HG03520 (cell line): ENCODE data around the gene C22orf39.

ENCODE experiments used
- ATAC-seq: cut with Tn5 transposase; IDR thresholded peaks from one replicate; pipeline ENCODE4 v1.9.1; 2021; ENCODE audit warnings: mild to moderate bottlenecking, moderate library complexity; ENCODE audit not compliant: unreplicated experiment

The C22orf39 gene

DNA sequence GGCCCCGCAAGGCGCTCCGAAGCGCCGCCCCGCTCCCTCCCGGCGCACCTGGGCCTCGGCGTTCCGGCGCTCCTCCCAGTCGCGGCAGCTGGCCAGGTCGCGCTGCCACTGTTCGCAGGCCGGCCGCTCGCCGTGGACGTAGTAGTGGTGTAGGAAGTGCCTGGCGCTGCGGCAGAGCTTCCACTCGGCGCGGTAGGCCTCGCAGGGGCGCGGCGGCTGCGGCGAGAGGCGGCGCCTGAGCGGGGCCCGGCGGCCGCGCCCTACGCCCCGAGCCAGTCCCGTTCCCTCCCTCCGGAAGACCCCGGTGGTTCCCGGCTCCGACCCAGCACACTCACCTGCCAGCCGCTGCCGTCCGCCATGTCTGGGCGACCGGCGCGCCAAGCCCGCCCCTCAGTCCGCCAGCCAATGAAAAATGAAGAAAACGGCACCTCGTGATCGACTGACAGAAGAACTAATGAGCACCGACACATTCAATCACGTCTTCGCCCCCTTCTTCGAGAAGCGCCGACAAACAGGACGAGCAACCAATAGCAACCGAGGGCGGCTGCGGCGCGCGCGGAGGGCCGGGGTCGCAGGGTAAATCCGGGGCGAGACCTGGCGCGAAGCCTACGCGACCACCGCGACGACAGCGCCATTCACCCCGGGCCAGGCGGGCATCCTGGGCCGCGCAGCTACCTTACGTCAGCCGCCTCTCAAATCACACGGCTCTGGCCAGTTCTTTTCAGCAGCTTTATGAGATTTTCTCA lies at the start of gene C22orf39:
Gene C22orf39 (minus strand): TSS at position 382 of the 746 bp plus-strand sequence. CDS start 23 bp downstream, at position 359.
- peak; percentile 68 for ATAC-seq

GRCh38 chr22:19497245-19497644 lies 49.7 kb upstream of the C22orf39 start:
- no peak for ATAC-seq

DNA sequence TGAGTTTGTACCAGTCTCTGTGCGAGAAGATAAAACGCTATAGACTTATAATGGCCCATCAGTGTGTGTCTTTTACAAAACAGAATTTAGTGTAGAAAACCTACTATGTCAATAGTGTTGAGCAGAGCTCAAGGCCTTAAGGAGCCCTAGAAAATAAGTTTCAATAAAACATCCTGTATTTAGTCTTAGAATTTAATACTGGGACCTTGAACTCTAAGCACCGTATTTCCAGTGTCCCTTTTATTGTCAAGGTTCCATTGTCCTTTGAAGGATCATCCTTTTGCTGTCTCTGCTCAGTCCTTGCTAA lies 48.8 kb upstream of the C22orf39 start:
- no peak for ATAC-seq

GRCh38 chr22:19495562-19496323 lies 48.2 kb upstream of the C22orf39 start:
- no peak for ATAC-seq

GRCh38 chr22:19494676-19495173 lies 47.2 kb upstream of the C22orf39 start:
- no peak for ATAC-seq

GRCh38 chr22:19494001-19494560 lies 46.6 kb upstream of the C22orf39 start:
- ATAC-seq, result no peak

GRCh38 chr22:19492504-19493174 lies 45.1 kb upstream of the C22orf39 start:
- ATAC-seq, result no peak

DNA sequence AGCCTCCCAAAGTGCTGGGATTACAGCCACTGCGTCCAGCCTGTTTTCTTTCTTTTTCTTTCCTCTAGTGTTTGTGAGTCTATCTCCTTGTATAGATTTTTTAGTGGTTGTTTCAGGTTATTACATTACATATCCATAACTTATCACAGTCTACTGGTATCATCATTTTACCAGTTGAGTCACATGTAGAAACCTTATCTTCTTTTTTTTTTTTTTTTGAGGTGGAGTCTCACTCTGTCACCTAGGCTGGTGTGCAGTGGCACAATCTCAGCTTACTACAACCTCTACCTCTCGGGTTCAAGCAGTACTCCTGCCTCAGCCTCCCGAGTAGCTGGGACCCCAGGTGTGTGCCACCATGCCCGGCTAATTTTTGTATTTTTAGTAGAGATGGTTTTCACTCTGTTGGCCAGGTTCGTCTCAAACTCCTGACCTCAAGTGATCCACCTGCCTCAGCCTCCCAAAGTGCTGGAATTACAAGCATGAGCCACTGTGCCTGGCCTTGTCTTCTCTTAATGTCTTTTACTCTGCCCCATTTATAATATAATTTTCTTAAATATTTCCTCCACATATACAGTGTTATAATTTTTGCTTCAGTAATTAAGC lies 43.2 kb upstream of the C22orf39 start:
- no peak for ATAC-seq

DNA sequence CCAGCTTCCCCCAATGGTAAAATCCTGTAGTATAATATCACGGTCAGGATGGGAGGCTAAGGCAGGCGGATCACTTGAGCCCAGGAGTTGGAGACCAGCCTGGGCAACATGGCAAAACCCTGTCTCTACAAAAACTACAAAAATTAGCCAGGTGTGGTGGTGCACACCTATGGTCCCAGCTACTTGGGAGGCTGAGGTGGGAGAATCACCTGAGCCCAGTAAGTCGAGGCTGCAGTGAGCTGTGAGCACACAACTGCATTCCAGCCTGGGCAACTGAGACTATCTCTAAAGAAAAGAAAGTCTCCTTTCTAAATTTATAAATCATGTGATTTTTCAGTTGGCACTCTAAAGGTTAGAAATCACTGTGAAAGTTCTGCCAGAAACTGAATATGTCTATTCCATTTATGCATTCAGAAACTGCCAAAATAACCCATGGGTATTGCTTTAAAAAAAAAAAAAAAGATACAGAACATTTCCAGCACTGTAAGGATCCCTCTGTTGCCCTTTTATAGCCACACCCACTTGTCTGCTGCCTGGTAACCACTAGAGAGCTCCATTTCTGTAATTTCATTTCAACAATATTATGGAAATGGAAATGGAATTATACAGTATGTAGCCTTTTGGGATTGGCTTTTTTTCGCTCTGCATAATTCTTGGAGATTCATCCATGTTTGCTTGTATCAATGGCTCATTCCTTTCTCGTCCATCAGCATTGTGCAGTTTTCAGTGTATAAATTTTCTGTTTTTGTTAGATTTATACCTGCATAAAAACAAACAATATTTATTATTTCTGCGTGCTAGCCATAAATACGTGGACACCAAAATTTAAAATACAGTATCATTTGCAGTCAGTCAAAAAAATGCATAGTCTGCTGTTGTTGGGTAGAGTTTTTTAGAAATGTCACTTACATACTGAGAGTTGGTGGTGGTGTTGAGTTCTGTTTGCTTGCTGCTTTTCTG lies 41.7 kb upstream of the C22orf39 start:
- no peak for ATAC-seq

DNA sequence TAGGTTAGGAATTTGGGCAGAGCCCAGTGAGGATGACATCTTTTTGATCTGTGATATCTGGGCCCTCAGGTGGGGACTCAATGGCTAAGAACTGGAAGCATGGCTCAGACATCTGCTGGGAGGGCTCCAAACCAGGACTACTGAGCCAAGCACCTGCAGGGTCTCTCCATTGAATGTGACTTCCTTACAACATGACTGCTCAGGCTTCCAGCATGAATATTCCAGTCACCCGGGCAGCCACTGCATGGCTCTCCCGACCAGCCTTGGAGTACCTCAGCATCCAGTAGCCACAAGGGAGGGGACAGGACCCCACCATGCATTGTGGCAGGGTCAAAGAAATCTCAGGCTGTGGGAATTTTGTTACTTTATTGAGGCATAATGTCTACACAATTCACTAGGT lies 40.8 kb upstream of the C22orf39 start:
- no peak for ATAC-seq

DNA sequence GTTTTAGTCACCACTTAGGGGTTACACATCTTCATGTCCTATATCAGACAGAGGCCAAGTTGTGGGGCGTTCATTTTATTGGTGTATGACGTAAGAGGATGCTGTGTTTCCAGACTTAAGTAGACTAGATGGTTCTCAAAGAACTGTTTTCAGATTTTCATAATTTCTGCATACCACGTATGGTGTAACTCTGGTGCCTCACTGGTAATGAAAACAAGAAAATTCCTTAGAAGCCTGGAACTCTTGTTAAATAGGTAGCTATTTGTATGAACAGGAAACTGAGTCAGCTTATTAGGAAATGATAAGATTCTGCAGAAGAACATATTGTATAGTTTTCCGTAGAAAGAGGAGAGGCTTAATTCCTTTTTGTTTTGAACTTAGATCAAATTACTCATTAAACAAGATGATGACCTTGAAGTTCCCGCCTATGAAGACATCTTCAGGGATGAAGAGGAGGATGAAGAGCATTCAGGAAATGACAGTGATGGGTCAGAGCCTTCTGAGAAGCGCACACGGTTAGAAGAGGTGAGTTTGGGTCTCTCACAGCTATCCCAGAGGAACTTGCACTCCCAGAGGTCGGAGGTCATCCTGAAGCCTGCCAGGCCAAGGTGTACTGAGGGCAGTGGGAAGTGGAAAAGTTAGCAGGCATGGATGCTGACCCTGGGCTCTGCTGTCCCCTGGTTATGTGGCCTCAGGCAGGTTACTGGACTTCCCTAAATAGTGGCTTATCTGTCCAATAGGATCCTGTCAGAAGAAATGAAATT lies 36.2 kb upstream of the C22orf39 start:
- ATAC-seq, result no peak

GRCh38 chr22:19482297-19482696 lies 34.8 kb upstream of the C22orf39 start:
- ATAC-seq, result no peak

DNA sequence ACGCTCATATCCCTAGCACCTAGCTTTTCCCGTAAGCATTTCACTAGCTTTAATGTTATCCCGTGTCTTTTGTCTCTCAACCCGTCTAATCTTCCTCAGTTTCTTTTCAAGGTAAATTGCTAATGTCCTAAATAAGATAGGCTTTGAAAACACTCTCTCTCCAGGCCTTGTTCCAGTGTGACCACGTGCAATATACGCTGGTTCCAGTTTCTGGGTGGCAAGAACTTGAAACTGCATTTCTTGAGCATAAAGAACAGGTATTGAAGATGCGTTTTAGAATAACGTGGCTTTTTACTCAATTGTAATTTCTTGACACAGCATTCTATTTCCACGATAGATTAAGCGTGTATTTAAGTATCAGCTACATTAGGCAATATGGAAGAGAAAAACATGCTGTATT lies 33.3 kb upstream of the C22orf39 start:
- ATAC-seq, result no peak

DNA sequence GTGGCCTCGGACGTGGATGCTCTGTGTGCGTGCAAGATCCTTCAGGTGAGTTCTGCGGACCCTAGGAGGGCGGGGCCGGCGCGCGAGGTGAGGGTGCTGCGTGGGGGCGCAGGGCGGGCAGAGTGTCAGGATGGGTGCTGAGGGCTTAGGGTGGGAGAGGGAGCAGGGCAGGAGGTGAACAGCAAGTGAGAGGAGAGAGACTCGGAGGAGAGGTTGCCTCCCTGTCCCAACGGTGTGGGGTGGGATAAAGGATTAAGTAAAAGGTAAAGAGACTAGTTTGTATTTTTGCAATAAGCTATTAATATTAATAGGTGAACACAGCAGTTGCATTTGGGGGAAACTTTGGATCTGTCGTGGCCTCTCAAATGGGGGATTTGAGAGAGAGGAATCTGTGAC lies 32.7 kb upstream of the C22orf39 start:
- ATAC-seq, result no peak

DNA sequence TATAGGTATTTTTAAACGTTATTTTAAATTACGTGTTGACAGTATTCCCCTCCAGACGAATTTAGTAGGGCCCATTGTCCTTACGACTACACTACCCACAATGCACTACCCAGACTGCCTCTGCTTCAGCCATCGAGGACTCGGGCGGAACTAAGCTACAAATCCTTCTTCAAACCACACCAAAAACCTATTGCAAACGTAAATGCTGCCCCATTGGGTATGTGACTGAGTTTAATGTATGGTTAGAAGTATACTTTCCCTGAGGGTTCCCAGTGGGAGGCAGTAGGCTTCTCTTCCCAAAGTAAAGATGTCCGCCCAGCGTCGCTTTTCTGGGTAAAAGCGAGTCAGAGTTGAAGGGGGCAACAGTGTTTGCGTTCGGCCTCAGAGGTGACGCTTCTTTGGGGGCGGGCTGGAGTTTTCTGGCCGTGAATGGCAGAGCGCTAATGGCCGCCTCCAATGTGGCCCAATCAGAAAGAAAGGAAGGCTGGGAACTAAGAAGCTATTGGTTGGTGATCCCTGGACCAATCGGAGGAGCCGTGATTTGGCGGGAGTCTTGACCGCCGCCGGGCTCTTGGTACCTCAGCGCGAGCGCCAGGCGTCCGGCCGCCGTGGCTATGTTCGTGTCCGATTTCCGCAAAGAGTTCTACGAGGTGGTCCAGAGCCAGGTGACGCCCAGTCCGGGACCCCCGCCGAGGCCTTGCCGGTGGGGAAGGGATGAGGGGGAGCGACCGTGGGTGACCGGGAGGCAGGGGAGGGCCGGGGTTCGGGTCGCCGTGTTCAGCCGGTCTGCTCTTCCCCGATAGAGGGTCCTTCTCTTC lies 32.1 kb upstream of the C22orf39 start, which contains the start of gene CDC45:
Gene CDC45 (plus strand): TSS at position 566 of the 818 bp plus-strand sequence. CDS start 49 bp downstream, at position 615.
- ATAC-seq, result peak; percentile 69

GRCh38 chr22:19478901-19479354 lies 31.4 kb upstream of the C22orf39 start, which contains the start of gene UFD1:
Gene UFD1, minus strand, starts transcription at chr22:19479193. Its CDS starts 108 bp downstream, at chr22:19479085.
- peak; percentile 42 for ATAC-seq

- no peak for ATAC-seq
Observed at GRCh38 chr22:19478045-19478900, 30.8 kb upstream of the C22orf39 start.
